SK-N-SH (cell line): ENCODE results near the gene MRPL17. TPM values are rescaled to one million over a fixed set of nuclear protein-coding genes. Genes with fewer than 3 reads are reported as not detected.
"Not testable (repeated sequence)": the region's sequence is repeated elsewhere in the genome, so short reads cannot be mapped to it uniquely, and the experiment has no call there.

Source experiments
- CTCF ChIA-PET: fragments of 300-600, 350-600 bp; formaldehyde crosslinking; extraction: SDS; loops from one replicate; lab custom pipeline; 2021; lab: Yijun Ruan, JAX
- POLR2A ChIA-PET: fragments of 350-600 bp; sonication (Branson Sonifier 250); formaldehyde crosslinking; extraction: SDS; loops from one replicate; lab custom pipeline; 2020; ENCODE audit warnings: antibody characterized with exemption, inconsistent platforms; lab: Yijun Ruan, JAX
- DNase-seq: peaks from one replicate; pipeline ENCODE4 v3.0.0; 2012
- H2AFZ ChIP-seq: fragments of 200-600 bp; sonication (generic); 2 replicates; pipeline ENCODE4 v1.8.1; 2016; ENCODE audit warnings: antibody characterized with exemption, mild to moderate bottlenecking, low read depth
- H3F3A ChIP-seq: fragments of 200-600 bp; sonication (generic); replicated peaks from 2 replicates; pipeline ENCODE3; 2016; ENCODE audit warnings: antibody characterized with exemption, mild to moderate bottlenecking; ENCODE audit not compliant: insufficient read depth
- H3K27ac ChIP-seq, 2 experiments: fragments of 200-500 bp in 1 of 2; fragments of 200-600 bp in 1 of 2; sonication (Bioruptor generic) in 1 of 2; sonication (generic), shearing (Covaris generic) in 1 of 2; 2 replicates each; pipeline versions ENCODE4 v1.5.1 to v1.6.1; 2014 to 2016; ENCODE audit warnings: low read depth in 2 of 2, inconsistent platforms in 1 of 2, low read length in 1 of 2, mild to moderate bottlenecking in 1 of 2, mixed read lengths in 1 of 2
- H3K27me3 ChIP-seq: fragments of 200-600 bp; sonication (generic), shearing (Covaris generic); 2 replicates; pipeline ENCODE4 v1.6.1; 2016; ENCODE audit warnings: mixed run types; ENCODE audit not compliant: insufficient read depth
- H3K36me3 ChIP-seq, 2 experiments: fragments of 200-500 bp in 1 of 2; fragments of 200-600 bp in 1 of 2; sonication (Bioruptor generic) in 1 of 2; sonication (generic) in 1 of 2; replicated peaks in 1 of 2; 2 replicates each; pipeline versions ENCODE3 to v1.5.1; 2014 to 2016; ENCODE audit warnings: low read length in 1 of 2, mild to moderate bottlenecking in 1 of 2; ENCODE audit not compliant: insufficient read depth in 2 of 2, control insufficient read depth in 1 of 2
- H3K4me1 ChIP-seq, 2 experiments: fragments of 200-500 bp in 1 of 2; fragments of 200-600 bp in 1 of 2; sonication (Bioruptor generic) in 1 of 2; sonication (generic), shearing (Covaris generic) in 1 of 2; 2 replicates each; pipeline versions ENCODE4 v1.5.1 to v1.6.1; 2014 to 2016; ENCODE audit warnings: low read depth in 1 of 2, low read length in 1 of 2, mixed run types in 1 of 2; ENCODE audit not compliant: insufficient read depth in 2 of 2, control insufficient read depth in 1 of 2
- H3K4me2 ChIP-seq: fragments of 200-600 bp; sonication (generic), shearing (Covaris generic); 2 replicates; pipeline ENCODE4 v1.6.1; 2017; ENCODE audit warnings: mixed run types
- H3K4me3 ChIP-seq, 2 experiments: fragments of 200-500 bp in 1 of 2; fragments of 200-600 bp in 1 of 2; sonication (Bioruptor generic) in 1 of 2; sonication (generic), shearing (Covaris generic) in 1 of 2; 2 replicates each; pipeline versions ENCODE4 v1.5.1 to v1.8.1; 2014 to 2016; ENCODE audit warnings: low read depth in 2 of 2, inconsistent platforms in 1 of 2, low read length in 1 of 2, mild to moderate bottlenecking in 1 of 2, mixed read lengths in 1 of 2, moderate library complexity in 1 of 2
- H3K79me2 ChIP-seq: fragments of 200-600 bp; sonication (generic); 2 replicates; pipeline ENCODE4 v1.8.1; 2017; ENCODE audit warnings: mild to moderate bottlenecking; ENCODE audit not compliant: insufficient read depth
- H3K9ac ChIP-seq: fragments of 200-600 bp; sonication (generic); 2 replicates; pipeline ENCODE4 v1.6.1; 2017; ENCODE audit warnings: mixed run types
- H3K9me2 ChIP-seq: fragments of 200-600 bp; sonication (generic); 2 replicates; pipeline ENCODE4 v1.6.1; 2017; ENCODE audit warnings: mixed run types
- H3K9me3 ChIP-seq: fragments of 200-600 bp; sonication (generic); 2 replicates; pipeline ENCODE4 v1.6.1; 2017; ENCODE audit warnings: mixed run types, mild to moderate bottlenecking, moderate library complexity
- H4K20me1 ChIP-seq: fragments of 200-600 bp; sonication (generic); 2 replicates; pipeline ENCODE4 v1.6.1; 2017; ENCODE audit warnings: mild to moderate bottlenecking, mixed run types; ENCODE audit not compliant: insufficient read depth
- EP300 ChIP-seq, 2 experiments: IDR thresholded peaks; 2 replicates each; pipeline versions ENCODE4 v1.4.0 to v1.6.1; 2012; ENCODE audit warnings: borderline replicate concordance in 1 of 2, low read depth in 1 of 2, low read length in 1 of 2
- FOSL2 ChIP-seq: IDR thresholded peaks from 2 replicates; pipeline ENCODE4 v1.4.0; 2012; ENCODE audit warnings: low read depth, mild to moderate bottlenecking, moderate library complexity, borderline replicate concordance
- GABPA ChIP-seq: IDR thresholded peaks from 2 replicates; pipeline ENCODE4 v1.4.0; 2012; ENCODE audit warnings: low read depth, mild to moderate bottlenecking
- GATA2 ChIP-seq: sonication (generic); formaldehyde crosslinking; IDR thresholded peaks from 2 replicates; pipeline ENCODE4 v1.5.0; 2020; ENCODE audit warnings: mild to moderate bottlenecking, missing genetic modification reagents
- MEF2A ChIP-seq: IDR thresholded peaks from 2 replicates; pipeline ENCODE4 v1.4.0; 2012; ENCODE audit warnings: low read depth, borderline replicate concordance
- NRF1 ChIP-seq: IDR thresholded peaks from 2 replicates; pipeline ENCODE4 v1.6.1; 2012; ENCODE audit warnings: low read depth, mild to moderate bottlenecking, low read length
- RAD21 ChIP-seq: IDR thresholded peaks from 2 replicates; pipeline ENCODE4 v1.6.1; 2012; ENCODE audit warnings: mild to moderate bottlenecking, low read length
- SMC3 ChIP-seq: IDR thresholded peaks from 2 replicates; pipeline ENCODE4 v1.6.1; 2012; ENCODE audit warnings: low read depth, low read length, improper control_type of control experiment
- YY1 ChIP-seq: IDR thresholded peaks from 2 replicates; pipeline ENCODE4 v1.4.0; 2012; ENCODE audit warnings: low read depth, mild to moderate bottlenecking
- WGBS: methylation state at CpG from one replicate; pipeline ENCODE4 v1.1.6; 2017; ENCODE audit warnings: low lambda C conversion rate; 5-methylcytosine and 5-hydroxymethylcytosine counted together
- polyA plus RNA-seq, 3 experiments: library from polyadenylated mRNA; depleted of rRNA; stranded (reverse); fragments of >200 nt; gene quantifications; 2 replicates each; pipeline ENCODE4 v1.2.3, GENCODE V29; 2012
- TF ChIP-seq, protein P1 (sequence below): IDR thresholded peaks from 2 replicates; pipeline ENCODE4 v1.4.0; 2012; ENCODE audit warnings: low read depth, borderline replicate concordance
- TF ChIP-seq, protein P2 (sequence below): IDR thresholded peaks from 2 replicates; pipeline ENCODE4 v1.4.0; 2012; ENCODE audit warnings: low read depth, borderline replicate concordance
- TF ChIP-seq, protein P3 (sequence below): IDR thresholded peaks from 2 replicates; pipeline ENCODE4 v1.4.0; 2012; ENCODE audit warnings: low read depth

The MRPL17 gene
- polyA plus RNA-seq, 1 of the 3 experiments (the other 2 are of a cell fraction) = 88.6 TPM

DNA sequence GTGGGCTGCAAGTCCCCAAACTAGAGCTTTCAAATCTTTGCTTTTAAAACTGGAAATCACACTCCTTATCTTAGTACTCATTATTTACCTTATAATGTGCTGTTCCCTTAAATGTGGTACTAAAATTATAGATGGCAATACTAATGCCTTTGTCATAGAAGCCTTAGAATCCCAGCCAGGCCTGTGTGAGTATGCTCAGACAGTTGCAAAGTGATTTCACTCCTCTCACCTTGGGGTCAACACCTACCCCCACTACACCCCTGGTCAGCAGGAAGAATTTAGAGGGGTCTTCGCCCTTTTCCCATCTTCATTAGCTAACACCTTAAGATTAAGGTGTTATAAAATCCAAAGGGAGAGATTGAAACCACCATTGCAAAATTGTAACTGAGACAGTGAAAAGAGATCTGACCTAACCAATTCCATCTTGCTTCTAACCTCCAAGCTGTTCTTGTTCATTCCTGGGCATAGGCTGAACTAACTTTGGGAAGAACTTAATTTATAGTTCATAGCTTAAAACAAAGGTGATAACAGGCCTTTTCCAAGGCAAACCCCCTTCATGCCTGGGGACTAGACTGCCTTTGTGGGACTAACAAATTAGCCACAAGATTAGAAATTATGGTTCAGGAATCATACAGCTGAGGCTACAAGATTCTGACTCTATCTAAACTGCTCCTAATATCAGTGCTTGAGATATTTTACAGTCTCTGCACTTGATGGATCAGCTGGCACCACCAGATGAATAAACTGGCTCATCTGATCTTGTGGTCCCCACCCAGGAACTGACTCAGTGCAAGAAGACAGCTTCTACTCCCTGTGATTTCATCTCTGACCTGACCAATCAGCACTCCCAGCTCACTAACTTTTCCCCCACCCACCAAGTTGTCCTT, 10.4 kb upstream of the MRPL17 start (continued):
- TF ChIP-seq GABPA (no peak), FOSL2 (peak; percentile 49; the same call in 1 of the 2 replicates), YY1 (no peak), MEF2A (no peak), RAD21 (no peak), SMC3 (no peak)
- TF ChIP-seq, protein P1, sequence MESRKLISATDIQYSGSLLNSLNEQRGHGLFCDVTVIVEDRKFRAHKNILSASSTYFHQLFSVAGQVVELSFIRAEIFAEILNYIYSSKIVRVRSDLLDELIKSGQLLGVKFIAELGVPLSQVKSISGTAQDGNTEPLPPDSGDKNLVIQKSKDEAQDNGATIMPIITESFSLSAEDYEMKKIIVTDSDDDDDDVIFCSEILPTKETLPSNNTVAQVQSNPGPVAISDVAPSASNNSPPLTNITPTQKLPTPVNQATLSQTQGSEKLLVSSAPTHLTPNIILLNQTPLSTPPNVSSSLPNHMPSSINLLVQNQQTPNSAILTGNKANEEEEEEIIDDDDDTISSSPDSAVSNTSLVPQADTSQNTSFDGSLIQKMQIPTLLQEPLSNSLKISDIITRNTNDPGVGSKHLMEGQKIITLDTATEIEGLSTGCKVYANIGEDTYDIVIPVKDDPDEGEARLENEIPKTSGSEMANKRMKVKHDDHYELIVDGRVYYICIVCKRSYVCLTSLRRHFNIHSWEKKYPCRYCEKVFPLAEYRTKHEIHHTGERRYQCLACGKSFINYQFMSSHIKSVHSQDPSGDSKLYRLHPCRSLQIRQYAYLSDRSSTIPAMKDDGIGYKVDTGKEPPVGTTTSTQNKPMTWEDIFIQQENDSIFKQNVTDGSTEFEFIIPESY = no peak
- TF ChIP-seq, protein P2, sequence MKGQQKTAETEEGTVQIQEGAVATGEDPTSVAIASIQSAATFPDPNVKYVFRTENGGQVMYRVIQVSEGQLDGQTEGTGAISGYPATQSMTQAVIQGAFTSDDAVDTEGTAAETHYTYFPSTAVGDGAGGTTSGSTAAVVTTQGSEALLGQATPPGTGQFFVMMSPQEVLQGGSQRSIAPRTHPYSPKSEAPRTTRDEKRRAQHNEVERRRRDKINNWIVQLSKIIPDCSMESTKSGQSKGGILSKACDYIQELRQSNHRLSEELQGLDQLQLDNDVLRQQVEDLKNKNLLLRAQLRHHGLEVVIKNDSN = no peak
- TF ChIP-seq, protein P3, sequence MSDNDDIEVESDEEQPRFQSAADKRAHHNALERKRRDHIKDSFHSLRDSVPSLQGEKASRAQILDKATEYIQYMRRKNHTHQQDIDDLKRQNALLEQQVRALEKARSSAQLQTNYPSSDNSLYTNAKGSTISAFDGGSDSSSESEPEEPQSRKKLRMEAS = no peak

DNA sequence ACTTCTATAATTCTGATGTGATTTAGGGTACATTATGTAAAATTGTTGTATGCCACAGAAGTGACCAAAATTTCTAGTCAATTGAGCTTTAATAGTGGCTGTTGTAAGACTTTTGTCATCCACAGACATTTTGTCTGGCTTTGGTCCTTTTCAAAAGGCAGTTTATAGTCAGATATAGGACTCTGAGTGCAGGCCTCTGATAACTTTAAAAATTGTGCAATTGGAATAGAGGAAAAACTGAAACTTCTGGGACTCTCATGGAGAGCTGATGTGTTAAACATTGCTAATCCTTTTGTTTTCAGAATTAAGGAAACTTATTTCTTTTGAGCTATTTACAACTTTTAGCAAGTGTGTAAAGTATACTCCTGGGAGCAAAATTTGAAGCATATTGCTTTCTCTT, 9.0 kb upstream of the MRPL17 start:
- H4K20me1 ChIP-seq = no peaks in the 10 kb centered on the region
- no peaks in the 10 kb centered on the region for H3K79me2 ChIP-seq
- peaks cover 32% of the 10 kb centered on the region for H3F3A ChIP-seq
- H3K4me3 ChIP-seq = no peak overlapping the region
- TF ChIP-seq EP300 (IDR thresholded peaks at IDR 0.05; ENCODE audit: borderline replicate concordance in 1 of 2, low read depth in 1 of 2, low read length in 1 of 2) (no peak), GATA2 (no peak), NRF1 (no peak)
- H3K27ac ChIP-seq = no peak overlapping the region; a peak in 1 of 4 replicates
- no peaks in the 10 kb centered on the region for H3K27me3 ChIP-seq
- DNase-seq = no peak
- ChIA-PET POLR2A (no interaction called here), CTCF (interaction anchor here (1.1 kb wide), 1 partner anchor 13 kb away, joined by 5 read pairs; no protein-coding TSS in a partner anchor)
- H3K9me2 ChIP-seq = no peaks in the 10 kb centered on the region
- H3K36me3 ChIP-seq = no peaks in the 10 kb centered on the region
- peak overlapping the region; percentile 16; the same call in 1 of the 2 replicates for H2AFZ ChIP-seq
- peaks cover 0 to 33% of the 10 kb centered on the region in 2 experiments; a peak in 2 of 4 replicates for H3K4me1 ChIP-seq
- no peaks in the 10 kb centered on the region for H3K9me3 ChIP-seq
- no peak overlapping the region for H3K4me2 ChIP-seq
- no peak overlapping the region for H3K9ac ChIP-seq

DNA sequence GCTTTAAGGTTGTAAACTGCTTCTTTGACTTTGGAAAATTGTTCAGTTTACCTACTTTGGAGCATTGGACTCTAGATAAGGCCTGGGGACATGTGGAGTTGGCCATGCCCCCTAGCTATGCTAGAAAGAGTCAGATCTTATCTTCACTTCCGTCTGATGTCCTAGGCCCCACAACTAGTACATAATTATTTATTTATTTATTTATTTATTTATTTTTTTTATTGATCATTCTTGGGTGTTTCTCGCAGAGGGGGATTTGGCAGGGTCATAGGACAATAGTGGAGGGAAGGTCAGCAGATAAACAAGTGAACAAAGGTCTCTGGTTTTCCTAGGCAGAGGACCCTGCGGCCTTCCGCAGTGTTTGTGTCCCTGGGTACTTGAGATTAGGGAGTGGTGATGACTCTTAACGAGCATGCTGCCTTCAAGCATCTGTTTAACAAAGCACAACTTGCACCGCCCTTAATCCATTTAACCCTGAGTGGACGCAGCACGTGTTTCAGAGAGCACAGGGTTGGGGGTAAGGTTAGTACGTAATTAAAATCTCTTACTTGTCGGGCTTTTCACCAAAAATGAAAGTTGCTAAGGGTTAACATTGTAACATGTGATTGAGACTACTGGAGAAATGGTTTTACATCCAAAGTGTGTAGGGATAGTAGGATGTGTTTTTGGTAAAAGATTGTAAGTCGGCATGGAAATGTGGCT, 7.4 kb upstream of the MRPL17 start:
- H3K4me3 ChIP-seq, CTCF ChIA-PET, POLR2A ChIA-PET, H3K79me2 ChIP-seq, H3K9me3 ChIP-seq, H3K27ac ChIP-seq, H3K4me2 ChIP-seq, H3K9me2 ChIP-seq, H4K20me1 ChIP-seq, H3K36me3 ChIP-seq, DNase-seq, H2AFZ ChIP-seq, H3K9ac ChIP-seq, H3K27me3 ChIP-seq: not testable (repeated sequence)
- H3F3A ChIP-seq = peaks cover 26% of the 10 kb centered on the region
- H3K4me1 ChIP-seq = peaks cover 0 to 21% of the 10 kb centered on the region in 2 experiments; a peak in 2 of 4 replicates
- 82% methylated on average over 8 of the region's 11 CpGs for WGBS
